ENCODE data around the gene KLHL35.
"Not testable (repeated sequence)": the region's sequence is repeated elsewhere in the genome, so short reads cannot be mapped to it uniquely, and the experiment has no call there.

The KLHL35 gene

GRCh38 chr11:75423721-75424120, 9.3 kb downstream of the KLHL35 start:
- DNase-seq = no peak

DNA sequence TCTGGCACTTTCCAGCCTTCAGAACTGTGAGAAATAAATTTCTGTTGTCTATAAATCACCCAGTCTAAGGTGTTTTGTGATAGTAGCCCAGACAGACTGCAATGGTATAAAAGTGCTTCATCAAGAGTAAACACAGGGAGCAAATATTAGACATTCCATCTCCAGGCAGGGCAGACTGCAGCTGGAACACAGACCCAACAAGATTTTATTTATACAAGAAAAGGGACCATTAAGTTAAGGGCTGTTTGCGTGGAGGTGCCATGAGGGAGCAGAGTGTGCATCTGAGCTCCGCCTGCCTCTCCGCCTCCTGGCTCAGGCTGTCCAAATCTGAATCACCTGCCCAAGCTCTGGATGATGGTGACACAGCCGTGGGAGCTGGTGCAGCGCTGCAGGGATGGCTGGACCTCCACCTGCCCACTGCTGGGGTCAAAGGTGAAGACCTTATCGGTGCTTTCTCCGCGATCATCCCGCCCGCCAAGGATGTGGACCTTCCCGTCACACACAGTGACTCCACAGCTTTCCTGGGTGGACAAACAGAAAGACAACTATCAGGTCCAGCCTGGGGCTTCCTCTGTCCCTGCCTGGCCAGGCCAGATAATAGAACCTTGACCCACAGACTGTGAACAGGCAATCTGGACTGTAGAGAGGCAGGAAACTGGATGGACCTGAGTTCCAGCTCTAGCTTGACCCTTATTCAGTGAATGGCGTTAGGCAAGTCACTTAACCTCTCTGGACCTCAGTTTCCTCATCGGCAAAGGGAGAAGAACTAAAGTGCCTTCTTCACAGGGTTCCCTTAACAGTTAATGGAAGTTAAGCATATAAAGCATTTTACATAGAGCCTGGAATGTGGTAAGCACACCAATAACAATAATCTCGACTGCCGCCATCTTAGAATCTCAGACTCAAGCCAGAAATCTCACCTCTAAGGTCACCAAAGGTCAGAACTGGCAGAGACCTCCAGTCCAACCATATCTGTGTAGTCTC, 10.5 kb downstream of the KLHL35 start:
- DNase-seq = no peak

DNA sequence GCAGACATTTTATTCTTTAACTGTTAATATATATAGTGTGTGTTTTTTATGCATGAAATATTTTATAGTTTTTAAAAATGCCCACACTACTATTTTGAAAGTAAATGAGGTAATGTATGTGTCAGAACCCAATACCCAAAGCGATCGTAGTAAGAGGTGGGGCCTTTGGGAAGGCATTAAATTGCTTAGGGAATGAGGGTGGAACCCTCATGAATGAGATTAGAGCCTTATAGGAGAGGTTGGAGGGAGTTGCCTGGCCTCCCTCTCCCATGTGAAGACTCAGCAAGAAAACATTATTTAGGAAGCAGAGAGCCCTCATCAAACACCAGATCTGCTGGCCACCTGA, 11.1 kb downstream of the KLHL35 start:
- no peak for DNase-seq

DNA sequence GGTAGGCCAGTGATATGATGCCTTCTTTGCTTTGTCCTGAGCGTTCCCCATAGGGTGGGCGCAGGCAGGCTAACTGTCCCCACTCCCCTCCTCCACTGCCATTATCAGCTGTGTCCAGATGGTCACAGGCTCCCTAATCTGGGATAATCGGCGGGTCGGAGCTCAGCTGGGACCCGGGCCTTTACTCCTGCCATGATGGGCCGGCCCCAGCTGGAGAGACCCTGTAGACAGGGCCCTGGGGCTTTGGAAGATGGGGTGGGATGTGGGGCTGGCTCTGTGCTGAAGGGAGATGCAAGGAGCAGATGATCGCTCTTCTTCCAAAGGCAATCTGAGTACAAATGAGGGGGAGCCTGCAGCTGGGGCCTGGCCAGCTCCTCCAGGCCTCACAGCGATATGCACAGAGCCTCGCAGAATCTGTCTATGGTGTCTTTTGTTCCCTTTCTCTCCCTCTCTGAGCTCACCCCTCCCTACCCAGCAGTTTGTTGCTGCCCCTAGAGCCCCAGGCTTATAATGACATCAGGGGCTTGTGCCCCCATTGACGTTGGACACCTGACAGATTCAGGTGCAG, 11.9 kb downstream of the KLHL35 start:
- no peak for DNase-seq

DNA sequence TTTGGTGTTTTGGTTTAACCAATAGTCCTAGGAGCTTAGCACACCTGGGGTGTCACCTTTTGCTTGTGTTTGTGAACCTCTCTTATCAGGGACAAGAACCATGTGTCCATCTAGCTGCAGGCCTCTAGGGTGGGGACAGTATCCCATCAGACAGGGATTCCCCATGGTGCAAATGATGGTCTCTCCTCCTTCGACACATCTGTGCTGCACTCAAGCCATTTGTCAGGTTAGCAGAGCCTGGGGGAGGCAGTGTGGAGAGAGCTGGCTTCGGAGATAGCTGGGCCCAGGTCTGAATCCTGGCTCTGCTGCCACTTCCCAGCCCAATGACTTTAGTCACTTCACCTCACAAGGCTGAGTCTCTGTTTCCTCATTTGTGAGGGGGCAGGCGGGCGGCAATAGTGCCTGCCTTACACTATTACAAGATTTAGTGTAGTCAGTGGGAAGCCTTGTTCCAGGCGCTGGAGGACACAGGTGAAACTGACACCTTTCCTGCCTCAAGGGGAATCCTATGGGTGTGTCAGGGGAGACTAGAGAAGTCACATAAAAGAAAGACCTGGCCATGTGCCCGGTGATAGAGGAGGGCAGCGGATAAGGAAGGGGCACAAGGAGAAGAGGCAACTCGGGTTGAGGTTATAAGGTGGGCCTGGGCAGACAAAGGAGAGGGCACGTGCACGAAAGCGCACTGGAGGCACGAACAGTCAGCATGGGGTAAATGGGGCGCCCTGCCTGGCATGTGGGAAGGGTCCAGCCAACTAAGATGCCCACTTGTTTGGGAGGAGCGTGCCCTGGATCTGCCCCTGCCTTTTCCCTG, 12.6 kb downstream of the KLHL35 start:
- DNase-seq = no peak

GRCh38 chr11:75413864-75414263, 19.1 kb downstream of the KLHL35 start:
- DNase-seq = no peak

- DNase-seq = not testable (repeated sequence)
Measured at GRCh38 chr11:75413146-75413545, 19.9 kb downstream of the KLHL35 start.

DNA sequence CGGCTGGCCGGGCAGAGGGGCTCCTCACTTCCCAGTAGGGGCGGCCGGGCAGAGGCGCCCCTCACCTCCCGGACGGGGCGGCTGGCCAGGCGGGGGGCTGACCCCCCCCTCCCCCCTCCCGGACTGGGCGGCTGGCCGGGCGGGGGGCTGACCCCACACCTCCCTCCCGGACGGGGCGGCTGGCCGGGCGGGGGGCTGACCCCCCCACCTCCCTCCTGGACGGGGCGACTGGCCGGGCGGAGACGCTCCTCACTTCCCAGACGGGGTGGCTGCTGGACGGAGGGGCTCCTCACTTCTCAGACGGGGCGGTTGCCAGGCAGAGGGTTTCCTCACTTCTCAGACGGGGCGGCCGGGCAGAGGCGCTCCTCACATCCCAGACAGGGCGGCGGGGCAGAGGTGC, 23.0 kb downstream of the KLHL35 start:
- DNase-seq = not testable (repeated sequence)

- no peak for DNase-seq
Measured at GRCh38 chr11:75408957-75409219, 24.1 kb downstream of the KLHL35 start.

DNA sequence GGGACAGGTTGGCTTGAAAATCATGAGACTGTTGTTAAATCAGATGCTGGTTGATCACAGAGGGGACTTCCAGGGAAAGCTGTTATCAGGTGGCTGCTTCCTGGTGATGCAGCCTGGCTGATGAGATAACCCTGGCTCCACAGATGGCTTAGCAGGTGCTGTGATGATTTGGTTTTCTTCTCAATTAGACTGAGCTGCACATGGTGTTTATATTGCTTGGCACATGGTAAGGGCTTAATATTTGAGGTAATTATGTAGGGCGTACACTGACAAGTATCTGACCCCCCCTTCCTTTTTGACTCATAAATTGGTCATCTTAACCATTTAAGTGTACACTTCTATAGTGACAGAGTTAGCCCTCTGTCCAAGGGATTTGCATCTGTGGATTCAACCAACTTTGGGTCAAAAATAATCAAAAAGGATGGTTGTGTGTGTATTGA, 26.6 kb downstream of the KLHL35 start:
- no peak for DNase-seq

- no peak for DNase-seq
Measured at GRCh38 chr11:75403983-75404658, 28.9 kb downstream of the KLHL35 start.

DNA sequence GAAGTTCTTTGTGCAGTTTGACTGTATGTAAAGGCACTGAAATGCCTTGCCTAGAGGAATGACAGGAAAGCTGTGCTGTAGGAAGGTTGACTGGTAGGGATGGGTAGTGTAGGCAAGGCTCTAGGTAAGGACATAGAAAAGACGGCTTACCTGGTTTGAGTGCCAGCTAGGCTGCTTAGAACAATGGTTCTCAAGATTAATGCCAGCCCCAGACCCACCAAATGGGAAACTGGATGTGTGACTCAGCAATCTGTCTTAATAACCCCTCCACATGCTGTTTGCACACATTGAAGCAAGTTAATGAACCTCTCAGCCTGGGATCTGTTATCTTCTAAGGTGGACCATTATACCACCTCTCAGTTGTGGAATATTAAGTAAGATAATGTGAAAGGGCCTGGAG, 30.0 kb downstream of the KLHL35 start:
- DNase-seq = no peak

- no peak for DNase-seq
Measured at GRCh38 chr11:75402002-75402773, 30.8 kb downstream of the KLHL35 start.

DNA sequence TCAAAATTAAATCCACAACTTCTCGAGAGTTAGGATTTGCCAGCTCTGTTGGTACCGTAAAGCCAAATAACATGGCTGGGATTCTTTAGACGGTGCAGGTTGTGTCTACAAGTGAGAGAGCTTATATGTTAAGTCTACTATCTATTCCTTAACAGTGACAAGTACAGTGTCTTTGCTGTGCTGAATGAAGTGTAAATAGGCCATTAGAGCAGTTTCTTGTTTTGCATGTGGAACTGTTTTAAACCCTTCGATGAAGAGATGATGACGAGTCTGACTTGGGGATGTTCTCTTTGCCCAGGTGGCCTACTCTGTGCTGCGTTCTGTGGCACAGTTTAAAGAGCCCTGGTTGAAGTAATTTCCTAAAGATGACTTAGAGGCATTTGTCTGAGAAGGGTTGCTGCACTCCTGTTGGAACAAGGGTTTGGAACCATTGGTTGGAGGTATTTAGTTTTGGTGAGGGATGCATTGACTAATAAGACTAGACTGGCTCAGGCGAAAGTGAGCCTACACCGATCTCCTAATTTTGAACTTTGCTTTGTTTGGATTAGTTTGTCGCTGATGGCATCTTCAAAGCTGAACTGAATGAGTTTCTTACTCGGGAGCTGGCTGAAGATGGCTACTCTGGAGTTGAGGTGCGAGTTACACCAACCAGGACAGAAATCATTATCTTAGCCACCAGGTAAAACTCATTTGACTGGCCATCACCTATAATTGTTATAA, 32.7 kb downstream of the KLHL35 start:
- no peak for DNase-seq

DNA sequence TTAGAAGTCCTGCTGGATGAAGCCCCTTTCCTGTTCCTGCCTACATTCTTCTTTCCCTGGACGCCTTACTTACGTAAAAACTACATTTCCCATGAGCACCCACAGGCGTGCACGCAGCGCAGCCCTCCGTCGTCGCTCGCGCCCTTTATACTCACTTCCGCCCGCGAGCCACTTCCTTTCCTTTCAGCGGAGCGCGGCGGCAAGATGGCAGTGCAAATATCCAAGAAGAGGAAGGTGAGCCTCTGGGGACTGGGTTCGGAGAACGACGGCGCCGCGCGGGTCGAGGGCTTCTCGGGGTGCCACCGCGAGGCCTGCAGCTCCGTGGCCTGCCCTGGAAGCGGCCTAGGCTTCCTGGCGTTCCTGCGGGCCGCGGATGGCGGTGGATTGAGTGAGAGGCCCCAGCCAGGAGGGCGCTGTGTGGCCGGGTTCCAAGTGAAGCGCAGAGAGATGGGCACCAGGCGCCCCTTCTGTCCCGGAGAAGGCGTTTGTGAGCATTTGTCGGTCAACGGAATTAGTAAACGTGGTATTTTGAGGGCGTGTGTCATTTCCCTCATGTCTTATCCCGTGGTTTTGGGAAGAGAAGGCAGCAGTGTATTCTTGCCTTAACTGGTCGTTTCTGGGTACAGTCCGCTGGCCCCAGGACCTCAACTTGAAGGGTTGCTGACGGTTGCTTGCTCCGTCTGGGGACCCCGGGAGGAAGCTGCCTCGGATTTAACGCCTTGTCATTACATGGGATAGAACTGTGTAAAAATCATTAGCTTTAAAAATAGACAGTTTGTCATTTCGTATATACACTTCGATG, 33.5 kb downstream of the KLHL35 start, which contains the start of gene RPS3:
RPS3 (plus strand) TSS at position 175 of the 802 bp plus-strand sequence; CDS start at position 205, 30 bp downstream.
- peak; percentile 94 for DNase-seq

DNA sequence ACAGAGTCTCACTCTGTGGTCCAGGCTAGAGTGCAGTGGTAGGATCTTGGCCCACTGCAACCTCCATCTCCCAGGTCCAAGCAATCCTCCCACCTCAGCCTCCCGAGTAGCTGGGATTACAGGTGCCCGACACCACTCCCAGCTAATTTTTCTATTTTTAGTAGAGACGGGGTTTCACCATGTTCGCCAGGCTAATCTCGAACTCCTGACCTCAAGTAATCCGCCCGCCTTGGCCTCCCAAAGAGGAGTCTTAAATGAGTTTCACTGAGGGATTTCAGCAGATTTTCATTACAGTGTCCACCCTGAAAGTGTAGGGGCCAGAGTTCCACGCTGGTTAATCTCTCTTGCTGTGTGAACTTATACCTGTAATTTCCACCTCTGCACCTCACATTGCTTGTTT, 34.1 kb downstream of the KLHL35 start:
- no peak for DNase-seq

GRCh38 chr11:75394085-75394840, 38.7 kb downstream of the KLHL35 start:
- DNase-seq = no peak

DNA sequence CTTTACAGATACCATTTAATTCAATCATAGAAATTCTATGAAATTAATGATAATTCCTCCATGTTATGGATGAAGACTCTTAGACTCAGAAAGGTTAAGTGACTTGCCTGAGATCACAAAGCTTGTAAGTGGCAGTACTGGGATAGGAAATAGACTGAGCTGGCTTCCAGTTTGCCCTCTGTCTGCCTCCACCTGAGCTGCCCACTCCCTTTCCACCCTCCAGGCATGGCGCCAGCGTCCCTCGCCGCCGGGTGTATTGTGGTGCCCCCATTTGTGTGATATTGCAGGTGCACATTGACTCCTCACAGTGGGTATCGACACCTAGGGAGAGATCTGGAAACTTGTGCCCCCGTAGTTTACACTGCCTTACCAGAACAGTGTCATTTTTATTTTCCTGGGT, 43.1 kb downstream of the KLHL35 start:
- no peak for DNase-seq

DNA sequence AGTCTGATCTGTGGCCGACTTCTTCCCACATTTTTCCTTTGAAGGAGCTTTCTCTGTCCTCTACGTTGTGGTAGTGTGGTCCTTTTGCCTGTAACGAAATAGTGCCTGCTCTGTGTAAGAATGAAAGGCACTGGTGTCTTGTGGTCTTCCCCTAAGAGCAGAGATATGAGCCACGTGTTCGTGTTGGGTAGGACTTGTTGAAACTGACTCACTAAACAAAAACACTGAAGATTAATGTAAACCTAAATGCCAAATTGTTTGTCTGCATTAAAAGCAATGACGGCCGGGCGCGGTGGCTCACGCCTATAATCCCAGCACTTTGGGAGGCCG, 43.8 kb downstream of the KLHL35 start:
- no peak for DNase-seq
